HG03196 (cell line): ENCODE results near the gene LRRC18.

Experiments
- ATAC-seq: cut with Tn5 transposase; IDR thresholded peaks from one replicate; pipeline ENCODE4 v1.9.1; 2021; ENCODE audit not compliant: unreplicated experiment

The LRRC18 gene

GRCh38 chr10:48883701-48884100 is 55.9 kb downstream of the LRRC18 start:
- ATAC-seq: no peak

GRCh38 chr10:48882881-48883280 is 56.8 kb downstream of the LRRC18 start:
- no peak for ATAC-seq

GRCh38 chr10:48881937-48882336 is 57.7 kb downstream of the LRRC18 start:
- no peak for ATAC-seq

- ATAC-seq: no peak
These were observed 59.5 kb downstream of the LRRC18 start for GRCh38 chr10:48880016-48880705.

GRCh38 chr10:48879451-48879850 is 60.2 kb downstream of the LRRC18 start:
- ATAC-seq: no peak

GRCh38 chr10:48878091-48878490 is 61.5 kb downstream of the LRRC18 start:
- ATAC-seq: no peak

- ATAC-seq: no peak
These were observed 67.4 kb downstream of the LRRC18 start for GRCh38 chr10:48872234-48872633.
